ENCODE data around the gene PTGFRN.
A peak's percentile ranks its signal among the peaks of the same experiment; 100 is the strongest.

The PTGFRN gene

DNA sequence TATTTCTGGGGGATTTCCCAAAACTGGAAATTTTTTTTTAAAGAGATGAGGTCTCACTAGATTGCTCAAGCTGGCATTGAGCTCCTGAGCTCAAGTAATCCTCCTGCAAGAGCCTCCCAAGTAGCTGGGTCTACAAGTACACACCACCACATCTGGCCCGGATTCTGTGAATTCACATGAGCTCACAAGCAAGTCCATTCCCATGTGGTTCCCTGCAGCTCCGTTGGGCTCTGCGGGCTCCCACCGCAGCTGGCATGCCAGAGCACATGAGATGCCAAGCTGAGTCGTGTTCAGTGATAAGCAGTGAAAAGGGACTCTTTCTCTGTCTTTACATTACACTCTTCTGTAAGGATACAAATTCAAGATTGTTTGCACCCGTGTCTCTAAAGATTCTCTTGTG is 128.5 kb downstream of the PTGFRN start:
- peak in 2 of 3 donors; percentile 42 to 43 for DNase-seq
